Neural cell (in vitro differentiated cells): Measurements from ENCODE around the gene SPATA3. TPM values are rescaled to one million over a fixed set of nuclear protein-coding genes. Genes with fewer than 3 reads are reported as not detected.

Experiments
- H2AFZ ChIP-seq: fragments of 200-600, 300-800 bp; sonication (generic), shearing (Covaris generic); 2 replicates; pipeline ENCODE4 v1.6.0; 2014; ENCODE audit warnings: low read depth, mild to moderate bottlenecking, antibody characterized with exemption, low read length, moderate library complexity
- H3F3A ChIP-seq: fragments of 200-600 bp; shearing (Covaris generic); 2 replicates; pipeline ENCODE4 v1.6.1; 2016; ENCODE audit warnings: mild to moderate bottlenecking, moderate library complexity, mixed read lengths, antibody characterized with exemption, low read length; ENCODE audit not compliant: insufficient read depth, poor library complexity, severe bottlenecking
- H3K27ac ChIP-seq: fragments of 200-600, 300-800 bp; sonication (generic), shearing (Covaris generic); 2 replicates; pipeline ENCODE4 v1.5.1; 2014; ENCODE audit warnings: mild to moderate bottlenecking, low read length, moderate library complexity
- H3K27me3 ChIP-seq: fragments of 300-800, 200-600 bp; sonication (generic), shearing (Covaris generic); 2 replicates; pipeline ENCODE4 v1.6.0; 2014; ENCODE audit warnings: mild to moderate bottlenecking, low read depth, low read length, moderate library complexity; ENCODE audit not compliant: insufficient read depth
- H3K36me3 ChIP-seq: fragments of 300-800, 200-600 bp; sonication (generic), shearing (Covaris generic); 2 replicates; pipeline ENCODE4 v1.5.1; 2014; ENCODE audit warnings: mild to moderate bottlenecking, antibody characterized with exemption, low read length, moderate library complexity; ENCODE audit not compliant: insufficient read depth
- H3K4me2 ChIP-seq: fragments of 300-800, 200-600 bp; sonication (generic), shearing (Covaris generic); 2 replicates; pipeline ENCODE4 v1.6.0; 2014; ENCODE audit warnings: mild to moderate bottlenecking, low read length
- H3K4me3 ChIP-seq: fragments of 300-800, 200-600 bp; sonication (generic), shearing (Covaris generic); 2 replicates; pipeline ENCODE4 v1.5.1; 2014; ENCODE audit warnings: mild to moderate bottlenecking, low read length, moderate library complexity
- H3K79me2 ChIP-seq: fragments of 200-600 bp; shearing (Covaris generic); replicated peaks from 2 replicates; pipeline ENCODE4 v1.6.0; 2014; ENCODE audit warnings: mild to moderate bottlenecking, low read length, moderate library complexity; ENCODE audit not compliant: insufficient read depth
- H3K9ac ChIP-seq: fragments of 300-800, 200-600 bp; sonication (generic), shearing (Covaris generic); 2 replicates; pipeline ENCODE4 v1.6.1; 2016; ENCODE audit warnings: mild to moderate bottlenecking, low read length, mixed read lengths
- H3K9me2 ChIP-seq: fragments of 200-600 bp; shearing (Covaris generic); 2 replicates; pipeline ENCODE4 v1.6.1; 2016; ENCODE audit warnings: mild to moderate bottlenecking, low read length, mixed read lengths; ENCODE audit not compliant: insufficient read depth
- H3K9me3 ChIP-seq: fragments of 200-600, 300-800 bp; sonication (generic), shearing (Covaris generic); 2 replicates; pipeline ENCODE4 v1.6.1; 2016; ENCODE audit warnings: mild to moderate bottlenecking, mixed run types, low read length, moderate library complexity, mixed read lengths
- H4K20me1 ChIP-seq: fragments of 200-600 bp; shearing (Covaris generic); 2 replicates; pipeline ENCODE4 v1.6.1; 2016; ENCODE audit warnings: mild to moderate bottlenecking, mixed run types; ENCODE audit not compliant: insufficient read depth
- CTCF ChIP-seq: fragments of 450-650 bp; IDR thresholded peaks from 2 replicates; pipeline ENCODE4 v1.5.1; 2014; ENCODE audit warnings: antibody characterized with exemption, mild to moderate bottlenecking, moderate library complexity; ENCODE audit not compliant: poor library complexity, severe bottlenecking
- EP300 ChIP-seq: fragments of 450-650 bp; conservative IDR thresholded peaks from 2 replicates; pipeline ENCODE4 v1.6.1; 2014; ENCODE audit warnings: antibody characterized with exemption, mild to moderate bottlenecking, moderate library complexity; ENCODE audit not compliant: poor library complexity, severe bottlenecking
- EZH2 ChIP-seq: fragments of 200-600, 300-800 bp; shearing (Covaris generic), sonication (generic); IDR thresholded peaks from 2 replicates; pipeline ENCODE4 v1.6.1; 2014; ENCODE audit warnings: antibody characterized with exemption, low read length, borderline replicate concordance, mild to moderate bottlenecking; ENCODE audit not compliant: insufficient read depth, poor library complexity, severe bottlenecking
- MXI1 ChIP-seq: fragments of 450-650 bp; conservative IDR thresholded peaks from 2 replicates; pipeline ENCODE4 v1.6.1; 2014; ENCODE audit warnings: antibody characterized with exemption, mild to moderate bottlenecking; ENCODE audit not compliant: poor library complexity, severe bottlenecking
- POLR2AphosphoS5 ChIP-seq: IDR thresholded peaks from 2 replicates; pipeline ENCODE4 v1.6.1; 2012
- RAD21 ChIP-seq: fragments of 450-650 bp; conservative IDR thresholded peaks from 2 replicates; pipeline ENCODE4 v1.6.1; 2014; ENCODE audit warnings: antibody characterized with exemption, mild to moderate bottlenecking, moderate library complexity
- REST ChIP-seq: IDR thresholded peaks from 2 replicates; pipeline ENCODE4 v1.6.1; 2012; ENCODE audit warnings: borderline replicate concordance
- SMC3 ChIP-seq: fragments of 450-650 bp; conservative IDR thresholded peaks from 2 replicates; pipeline ENCODE4 v1.6.1; 2014; ENCODE audit warnings: antibody characterized with exemption, mild to moderate bottlenecking, moderate library complexity; ENCODE audit not compliant: poor library complexity
- TAF1 ChIP-seq: IDR thresholded peaks from 2 replicates; pipeline ENCODE4 v1.6.1; 2012; ENCODE audit warnings: low read depth
- polyA plus RNA-seq: library from polyadenylated mRNA; depleted of rRNA; stranded (reverse); fragments of >200 nt; gene quantifications from 2 replicates; pipeline ENCODE4 v1.2.3, GENCODE V29; 2014

SPATA3 gene
- polyA plus RNA-seq, 1 donor from 2014 or later = not detected

GRCh38 chr2:231007286-231008098 is 11.6 kb downstream of the SPATA3 start:
- Histone ChIP-seq H3K27ac (no peak overlapping the region), H3K36me3 (no peaks in the 10 kb centered on the region), H4K20me1 (no peaks in the 10 kb centered on the region), H3K4me2 (no peak overlapping the region), H3K27me3 (no peaks in the 10 kb centered on the region), H3K9ac (no peak overlapping the region), H3K9me3 (no peaks in the 10 kb centered on the region), H3K4me3 (no peak overlapping the region), H3F3A (no peaks in the 10 kb centered on the region), H3K79me2 (no peaks in the 10 kb centered on the region), H3K9me2 (no peaks in the 10 kb centered on the region), H2AFZ (no peak overlapping the region)
- no peak for TF ChIP-seq MXI1
- no peak for TF ChIP-seq REST
- TF ChIP-seq RAD21 = no peak
- TF ChIP-seq EZH2 = no peak
- TF ChIP-seq CTCF = no peak

- Histone ChIP-seq H3K36me3 (no peaks in the 10 kb centered on the region), H4K20me1 (no peaks in the 10 kb centered on the region)
Observed at GRCh38 chr2:231008131-231008530, 12.2 kb downstream of the SPATA3 start.

More at GRCh38 chr2:231008131-231008530, 12.2 kb downstream of the SPATA3 start:
- TF ChIP-seq REST (no peak), EZH2 (no peak), POLR2AphosphoS5 (no peak), TAF1 (no peak), SMC3 (no peak), EP300 (no peak), CTCF (no peak), MXI1 (no peak), RAD21 (no peak)
- Histone ChIP-seq H3K9ac (no peak overlapping the region), H2AFZ (no peak overlapping the region), H3K9me3 (no peaks in the 10 kb centered on the region), H3K27ac (no peak overlapping the region), H3K4me2 (no peak overlapping the region), H3K79me2 (no peaks in the 10 kb centered on the region), H3K27me3 (no peaks in the 10 kb centered on the region), H3K4me3 (no peak overlapping the region), H3K9me2 (no peaks in the 10 kb centered on the region), H3F3A (no peaks in the 10 kb centered on the region)
